ENCODE results near the gene DYRK4.

DYRK4 gene

DNA sequence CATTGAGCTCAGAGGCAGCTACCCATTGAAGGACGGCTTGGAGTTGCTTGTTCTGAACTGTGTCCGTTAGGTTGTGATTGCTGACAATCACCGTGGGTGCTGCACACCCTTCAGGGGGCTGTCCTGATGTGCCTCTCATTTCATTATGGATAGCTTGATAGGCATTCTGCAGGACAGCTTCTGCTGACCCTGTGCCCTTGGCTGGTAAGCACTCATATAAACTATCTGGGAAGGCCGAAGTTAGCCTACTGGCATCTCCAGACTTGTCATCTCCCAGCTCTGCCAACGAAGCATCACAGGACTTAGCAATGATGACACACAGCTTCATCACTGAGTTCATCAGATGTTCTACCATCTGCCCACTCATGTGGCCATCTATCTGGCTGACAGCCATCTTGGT is 64.5 kb downstream of the DYRK4 start:
- DNase-seq (ENCODE audit: low read depth) = no peak

DNA sequence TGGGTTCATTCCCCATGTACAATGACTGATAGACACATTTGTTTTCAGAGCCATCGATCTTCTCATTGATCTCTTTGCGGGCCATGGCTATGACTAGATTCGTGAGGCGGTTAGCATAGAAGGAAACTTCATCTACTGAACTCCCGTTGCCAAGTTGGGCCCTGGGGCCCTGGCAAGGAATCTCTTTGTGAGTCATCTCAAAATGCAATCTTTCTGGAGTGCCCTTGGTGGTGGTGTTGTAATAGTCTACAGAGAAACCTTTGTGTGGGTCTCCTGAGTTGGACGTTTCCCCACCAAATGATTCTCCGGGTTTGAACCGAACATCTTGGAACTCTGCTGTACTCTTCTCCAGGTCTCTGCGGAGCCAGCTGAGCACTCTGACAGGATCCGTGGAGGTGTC is 66.4 kb downstream of the DYRK4 start:
- DNase-seq (ENCODE audit: low read depth) = no peak

DNA sequence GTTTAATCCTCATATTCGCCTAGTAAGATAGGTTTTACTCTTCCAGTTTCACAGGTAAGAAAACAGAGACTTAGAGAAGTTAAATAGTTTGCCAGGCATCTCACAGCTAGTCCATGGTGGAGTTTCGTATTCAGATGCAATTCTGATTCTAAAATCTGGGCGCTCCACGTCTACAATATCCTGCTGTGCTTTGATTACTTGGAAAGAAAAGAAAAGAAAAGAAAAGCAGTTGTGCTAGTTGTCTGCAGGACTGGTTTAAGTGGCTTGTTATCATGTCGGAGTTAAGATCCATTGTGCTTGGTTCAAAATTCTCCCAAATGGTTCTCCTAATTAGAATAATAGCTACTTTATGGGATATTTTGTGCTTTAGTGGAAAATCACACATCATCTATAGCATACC is 68.3 kb downstream of the DYRK4 start:
- no peak for DNase-seq (ENCODE audit: low read depth)

DNA sequence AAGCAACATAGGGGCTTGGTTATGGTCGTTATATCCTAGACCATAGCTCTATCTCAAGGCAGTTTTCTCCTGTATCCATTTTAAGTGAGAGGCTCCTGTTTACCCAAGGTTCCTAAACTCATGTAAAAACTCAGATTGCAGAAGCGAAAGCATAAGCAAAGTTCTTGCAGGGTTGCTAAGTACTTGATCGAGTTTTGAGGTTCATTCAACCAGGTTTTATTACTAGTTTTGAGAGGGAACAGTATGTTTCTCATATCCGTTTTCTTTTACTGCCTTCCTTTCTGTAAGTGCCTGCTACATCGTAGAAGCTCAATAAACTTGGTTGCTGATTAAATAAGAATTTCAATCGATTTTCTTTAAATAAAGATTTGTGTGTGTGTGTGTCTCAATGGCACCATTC is 81.7 kb downstream of the DYRK4 start:
- DNase-seq (ENCODE audit: low read depth) = no peak

DNA sequence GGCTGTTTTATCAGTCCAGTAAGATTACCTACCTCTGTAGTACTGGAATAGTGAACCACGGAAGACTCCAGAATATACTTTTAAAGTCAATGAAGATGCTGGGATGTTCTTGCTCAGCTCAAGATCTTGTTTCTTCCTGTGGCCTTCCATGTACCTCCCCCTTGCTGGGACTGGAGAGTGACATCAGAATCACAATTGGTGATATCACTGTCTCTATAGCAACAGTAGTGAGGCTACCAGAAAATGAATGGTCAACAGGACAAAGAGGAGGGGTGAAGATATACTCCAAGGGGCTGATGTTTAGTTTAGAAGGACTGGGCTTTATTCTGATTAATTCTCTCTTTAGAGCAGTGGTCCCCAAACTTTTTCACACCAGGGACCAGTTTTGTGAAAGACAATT is 83.0 kb downstream of the DYRK4 start:
- DNase-seq (ENCODE audit: low read depth) = no peak

DNA sequence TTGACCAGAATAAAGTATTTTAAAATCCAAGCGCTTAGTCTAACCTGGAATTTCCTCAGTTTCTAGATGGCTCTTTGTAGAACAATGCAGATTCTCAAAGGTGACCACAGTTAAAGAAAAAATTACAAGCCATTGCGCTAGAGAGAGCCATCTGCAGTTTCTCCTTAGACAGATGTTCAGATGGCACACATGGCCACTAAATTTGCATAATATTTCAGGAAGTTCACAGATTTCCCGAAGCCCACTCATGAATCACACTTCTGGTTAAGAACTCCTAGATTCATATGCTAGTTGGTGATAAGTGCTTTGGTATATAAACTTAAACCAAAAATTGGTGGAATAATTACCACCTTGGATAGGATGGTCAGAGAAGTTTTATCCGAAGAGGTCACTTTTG is 86.1 kb downstream of the DYRK4 start:
- DNase-seq (ENCODE audit: low read depth) = peak; percentile 10

DNA sequence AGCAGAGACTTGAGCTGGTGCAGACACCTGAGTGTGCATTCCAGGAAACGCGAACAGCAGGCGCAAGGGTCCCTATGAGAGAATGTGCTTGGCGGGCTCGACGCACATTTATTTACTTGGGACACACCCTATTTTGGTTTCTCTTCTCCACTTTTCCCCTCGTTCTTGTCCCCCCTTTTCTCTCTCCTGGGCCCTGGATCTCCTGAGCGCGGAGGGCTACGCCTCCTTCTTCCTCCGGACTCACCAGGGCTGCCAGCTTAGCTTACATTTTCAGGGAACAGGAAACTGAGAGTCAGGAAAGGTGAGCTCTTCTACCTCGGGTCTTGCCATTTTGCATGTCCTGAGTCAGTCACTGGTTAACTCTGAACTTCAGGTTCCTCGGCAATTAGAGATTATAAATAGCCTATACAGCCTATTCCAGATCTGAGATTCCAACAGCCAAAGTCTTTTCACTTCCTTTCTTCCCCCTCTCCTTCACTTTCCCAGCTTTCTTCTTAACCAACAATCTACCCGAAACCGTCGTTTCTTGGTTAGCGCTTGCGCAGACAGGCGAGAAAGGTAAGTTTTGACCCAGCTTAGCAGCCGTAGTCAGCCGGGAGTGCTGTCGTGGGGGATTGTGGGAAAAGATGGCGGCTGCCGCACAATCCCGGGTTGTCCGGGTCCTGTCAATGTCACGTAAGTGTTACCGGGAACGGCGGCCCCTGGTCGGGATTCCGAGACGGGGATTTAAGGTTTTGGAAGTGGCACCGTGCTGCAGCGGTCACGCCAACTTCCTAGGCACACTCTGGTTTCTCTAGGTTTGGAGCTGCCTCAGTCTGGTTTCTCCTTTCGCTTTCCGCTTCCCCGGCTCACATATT is 86.7 kb downstream of the DYRK4 start, which contains the start of the genes AKAP3 and NDUFA9:
Gene AKAP3 (minus strand): TSS at position 551 of the 857 bp plus-strand sequence. CDS start 10,855 bp downstream, outside the sequence.
Gene NDUFA9 (plus strand): TSS at position 614 of the 857 bp plus-strand sequence. CDS start 13 bp downstream, at position 627.
- DNase-seq (ENCODE audit: low read depth) = peak; percentile 85

DNA sequence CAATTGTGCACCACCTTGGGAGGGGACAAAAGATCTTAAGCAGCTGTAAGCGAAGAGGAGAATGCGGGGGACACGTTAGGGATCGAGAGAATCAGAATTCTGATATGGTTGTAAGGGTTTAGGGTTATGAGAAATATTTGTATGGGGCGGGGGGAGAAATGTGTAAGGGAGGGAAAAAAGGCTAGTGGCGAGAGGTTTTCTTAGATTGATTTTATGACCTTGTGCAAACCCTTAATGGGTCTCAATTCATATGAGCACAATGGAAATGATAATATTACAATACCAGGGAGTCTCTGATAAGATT is 87.3 kb downstream of the DYRK4 start:
- no peak for DNase-seq (ENCODE audit: low read depth)

DNA sequence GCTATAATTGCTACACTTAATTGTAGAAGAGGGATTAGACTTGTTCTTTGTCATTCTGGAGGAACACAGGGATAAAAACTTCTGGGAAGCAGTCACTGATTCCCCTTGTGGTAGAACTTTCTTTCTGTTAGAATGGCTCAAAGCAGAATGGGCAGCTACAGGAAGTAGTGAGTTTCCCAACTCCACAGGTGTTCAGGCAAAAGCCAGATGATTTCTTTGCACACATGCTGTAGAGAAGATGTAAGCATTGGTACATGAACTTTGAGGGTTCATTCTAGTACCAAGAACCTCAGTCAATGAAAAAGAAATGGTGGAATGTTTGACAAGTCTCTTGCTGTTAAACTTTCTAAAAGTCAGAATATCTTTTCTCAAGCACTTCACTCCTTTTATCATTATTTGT is 91.2 kb downstream of the DYRK4 start:
- DNase-seq (ENCODE audit: low read depth) = no peak

DNA sequence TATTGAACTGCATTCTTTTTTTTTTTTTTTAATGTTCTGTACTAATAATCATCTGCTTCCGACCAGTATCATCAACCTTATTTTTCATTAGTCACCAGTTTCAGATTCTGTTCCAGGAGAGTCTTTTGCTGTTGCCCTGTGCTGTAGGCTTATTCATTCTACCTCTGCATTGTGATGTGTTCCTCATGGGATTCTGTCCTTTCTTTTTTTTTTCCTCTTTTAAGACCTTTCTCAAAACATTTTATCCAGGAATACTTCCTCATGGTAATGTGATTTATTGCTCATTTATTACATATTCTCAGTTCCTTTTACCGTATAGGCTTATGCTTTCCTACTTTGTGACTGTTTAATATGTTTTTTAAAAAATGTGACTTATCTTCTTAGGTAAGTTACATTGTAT is 91.7 kb downstream of the DYRK4 start:
- no peak for DNase-seq (ENCODE audit: low read depth)
